Effector memory CD4-positive, alpha-beta T cell (primary cell): ENCODE data around the gene RAB40C.

Source experiments
- DNase-seq, 3 donors: peaks; one replicate each; pipeline ENCODE4 v3.0.0-alpha.2; 2020
- H3K27ac ChIP-seq: 2 replicates; pipeline ENCODE4 v1.7.0; 2013; ENCODE audit warnings: mild to moderate bottlenecking, low read length, moderate library complexity; ENCODE audit not compliant: insufficient read depth, poor library complexity, severe bottlenecking
- H3K27me3 ChIP-seq: replicated peaks from 2 replicates; pipeline ENCODE4 v1.7.0; 2013; ENCODE audit warnings: mild to moderate bottlenecking, low read length; ENCODE audit not compliant: insufficient read depth, control insufficient read depth, poor library complexity, severe bottlenecking
- H3K36me3 ChIP-seq: 2 replicates; pipeline ENCODE4 v1.7.0; 2013; ENCODE audit warnings: mild to moderate bottlenecking, low read length, moderate library complexity; ENCODE audit not compliant: control insufficient read depth, insufficient read depth
- H3K4me1 ChIP-seq: 2 replicates; pipeline ENCODE4 v1.7.0; 2013; ENCODE audit warnings: low read length, mild to moderate bottlenecking; ENCODE audit not compliant: control insufficient read depth, insufficient read depth, poor library complexity, severe bottlenecking
- H3K4me3 ChIP-seq: 2 replicates; pipeline ENCODE4 v1.7.0; 2013; ENCODE audit warnings: low read length, low read depth, mild to moderate bottlenecking; ENCODE audit not compliant: insufficient read depth, poor library complexity, severe bottlenecking
- H3K9me3 ChIP-seq: 2 replicates; pipeline ENCODE4 v1.7.0; 2013; ENCODE audit warnings: mild to moderate bottlenecking, low read length, moderate library complexity; ENCODE audit not compliant: control insufficient read depth

RAB40C gene

GRCh38 chr16:658679-659571 lies 69.1 kb downstream of the RAB40C start:
- Histone ChIP-seq H3K9me3 (no peaks in the 10 kb centered on the region), H3K27ac (no peak overlapping the region), H3K36me3 (no peaks in the 10 kb centered on the region), H3K4me1 (no peaks in the 10 kb centered on the region), H3K4me3 (no peak overlapping the region), H3K27me3 (no peaks in the 10 kb centered on the region)
- no peak for DNase-seq

DNA sequence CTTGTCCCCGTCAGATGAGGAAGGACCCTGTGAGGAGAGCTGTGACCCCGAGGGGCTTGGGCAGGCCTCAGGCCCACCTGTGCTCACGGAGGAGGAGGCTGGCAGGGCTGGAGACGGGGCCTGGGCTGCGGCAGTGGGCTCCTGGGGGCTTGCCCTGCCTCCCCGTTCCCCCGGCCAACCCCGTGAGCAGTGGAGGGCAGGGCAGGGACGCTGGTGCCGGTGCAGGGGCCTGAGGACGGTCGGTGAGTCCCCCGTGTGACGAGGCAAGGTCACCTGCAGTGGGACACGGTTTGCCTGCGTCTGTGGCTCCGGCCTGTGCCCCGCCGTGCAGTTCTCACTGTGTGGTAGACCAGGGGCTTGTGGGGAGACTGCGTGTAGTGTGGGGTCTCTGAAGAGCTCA lies 69.8 kb downstream of the RAB40C start:
- no peak for DNase-seq
- Histone ChIP-seq H3K4me3 (no peak overlapping the region), H3K27ac (no peak overlapping the region), H3K4me1 (no peaks in the 10 kb centered on the region), H3K36me3 (no peaks in the 10 kb centered on the region), H3K27me3 (no peaks in the 10 kb centered on the region), H3K9me3 (no peaks in the 10 kb centered on the region)

DNA sequence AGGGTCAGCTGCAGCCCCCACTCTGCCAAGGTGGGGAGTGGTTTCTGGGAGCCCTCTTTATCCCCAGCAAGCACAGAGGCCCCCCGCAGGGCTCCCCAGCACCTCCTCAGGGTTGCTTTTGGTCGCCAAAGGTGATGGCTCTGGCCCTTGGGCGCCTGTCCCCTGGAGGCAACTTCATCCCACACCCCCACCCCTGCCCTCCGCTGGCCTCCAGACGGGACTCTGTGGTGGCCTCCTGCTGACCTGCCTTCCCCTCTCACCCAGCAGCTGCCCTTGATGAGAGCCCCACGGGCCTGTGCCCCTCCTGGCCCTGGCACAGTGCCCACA lies 70.2 kb downstream of the RAB40C start:
- Histone ChIP-seq H3K4me3 (no peak overlapping the region), H3K27ac (no peak overlapping the region), H3K36me3 (no peaks in the 10 kb centered on the region), H3K4me1 (no peaks in the 10 kb centered on the region), H3K27me3 (no peaks in the 10 kb centered on the region), H3K9me3 (no peaks in the 10 kb centered on the region)
- DNase-seq: no peak

DNA sequence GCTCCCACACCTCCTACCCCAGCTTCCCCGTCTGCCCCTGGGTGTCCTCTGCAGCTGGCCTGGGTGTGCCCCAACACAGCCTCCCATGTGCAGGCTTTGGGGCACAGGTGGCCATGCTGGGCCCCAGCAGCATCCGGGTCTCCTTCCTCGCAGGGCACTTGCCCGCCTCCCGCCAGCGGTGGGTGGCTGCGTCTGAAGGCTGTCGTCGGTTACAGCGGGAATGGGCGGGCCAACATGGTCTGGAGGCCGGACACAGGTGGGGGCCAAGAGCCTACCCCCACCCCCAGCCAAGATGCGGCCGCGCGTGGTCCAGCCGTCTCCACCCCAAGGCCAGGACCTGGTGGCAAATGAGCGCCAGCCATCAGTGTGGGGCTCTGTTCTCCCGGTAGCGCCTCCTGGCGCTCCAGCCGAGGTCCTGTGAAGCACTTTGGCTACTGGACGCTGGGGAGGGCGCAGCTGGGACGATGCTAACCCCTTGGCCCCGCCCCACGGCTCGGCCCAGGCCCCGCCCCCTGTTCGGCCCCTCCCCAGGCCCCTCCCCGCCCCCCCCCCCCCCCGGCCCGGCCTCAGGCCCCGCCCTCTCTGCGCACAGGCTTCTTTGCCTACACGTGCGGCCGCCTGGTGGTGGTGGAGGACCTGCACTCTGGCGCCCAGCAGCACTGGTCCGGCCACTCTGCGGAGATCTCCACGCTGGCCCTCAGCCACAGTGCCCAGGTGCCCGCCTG lies 70.8 kb downstream of the RAB40C start:
- no peaks in the 10 kb centered on the region for H3K9me3 ChIP-seq
- no peaks in the 10 kb centered on the region for H3K36me3 ChIP-seq
- no peak overlapping the region for H3K4me3 ChIP-seq
- peak; percentile 44 to 64 (median 56) for DNase-seq
- H3K4me1 ChIP-seq: no peaks in the 10 kb centered on the region
- no peaks in the 10 kb centered on the region for H3K27me3 ChIP-seq
- H3K27ac ChIP-seq: no peak overlapping the region

DNA sequence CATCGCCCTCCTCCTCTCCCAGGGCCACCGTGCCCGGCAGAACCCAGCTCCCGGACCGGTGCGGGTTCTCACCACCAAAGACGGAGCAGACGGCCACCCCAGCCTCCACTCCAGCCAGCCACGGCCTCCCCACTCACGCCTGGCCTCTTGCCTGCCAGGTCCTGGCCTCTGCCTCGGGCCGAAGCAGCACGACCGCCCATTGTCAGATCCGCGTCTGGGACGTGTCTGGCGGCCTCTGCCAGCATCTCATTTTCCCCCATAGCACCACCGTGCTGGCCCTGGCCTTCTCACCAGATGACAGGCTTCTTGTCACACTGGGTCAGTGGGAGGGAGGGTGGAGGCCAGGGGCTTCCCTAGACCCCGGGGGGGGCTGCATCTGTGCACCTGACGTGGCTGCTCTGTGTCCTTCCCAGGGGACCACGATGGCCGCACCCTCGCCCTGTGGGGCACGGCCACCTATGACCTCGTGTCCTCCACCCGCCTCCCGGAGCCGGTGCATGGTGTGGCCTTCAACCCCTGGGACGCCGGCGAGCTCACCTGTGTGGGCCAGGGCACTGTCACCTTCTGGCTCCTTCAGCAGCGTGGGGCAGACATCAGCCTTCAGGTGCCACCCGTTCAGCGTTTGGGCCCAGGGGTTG lies 71.4 kb downstream of the RAB40C start:
- H3K27me3 ChIP-seq: no peaks in the 10 kb centered on the region
- no peak for DNase-seq
- no peak overlapping the region for H3K4me3 ChIP-seq
- H3K4me1 ChIP-seq: no peaks in the 10 kb centered on the region
- no peaks in the 10 kb centered on the region for H3K36me3 ChIP-seq
- no peak overlapping the region for H3K27ac ChIP-seq
- no peaks in the 10 kb centered on the region for H3K9me3 ChIP-seq

DNA sequence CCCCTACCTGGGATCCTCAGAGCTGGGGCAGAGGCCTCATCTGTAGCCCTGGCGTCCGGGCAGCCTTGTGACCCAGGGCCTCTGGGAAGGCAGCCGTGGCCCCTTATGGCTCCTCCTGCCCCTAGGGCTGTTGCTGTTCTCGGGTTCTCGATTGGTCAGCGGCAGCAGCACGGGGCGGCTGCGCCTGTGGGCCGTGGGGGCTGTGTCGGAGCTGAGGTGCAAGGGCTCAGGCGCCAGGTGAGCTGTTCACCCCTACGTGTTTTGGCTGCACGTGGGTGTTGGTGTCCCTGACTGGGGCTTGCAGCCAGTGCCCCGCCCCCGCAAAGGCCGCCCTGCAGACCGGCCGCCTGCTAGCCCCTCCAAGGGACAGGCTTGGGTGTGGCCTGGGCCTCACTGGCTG lies 72.2 kb downstream of the RAB40C start:
- no peak overlapping the region for H3K27ac ChIP-seq
- peaks cover 4% of the 10 kb centered on the region for H3K4me1 ChIP-seq
- no peaks in the 10 kb centered on the region for H3K9me3 ChIP-seq
- no peaks in the 10 kb centered on the region for H3K27me3 ChIP-seq
- no peak for DNase-seq
- no peaks in the 10 kb centered on the region for H3K36me3 ChIP-seq
- no peak overlapping the region for H3K4me3 ChIP-seq

DNA sequence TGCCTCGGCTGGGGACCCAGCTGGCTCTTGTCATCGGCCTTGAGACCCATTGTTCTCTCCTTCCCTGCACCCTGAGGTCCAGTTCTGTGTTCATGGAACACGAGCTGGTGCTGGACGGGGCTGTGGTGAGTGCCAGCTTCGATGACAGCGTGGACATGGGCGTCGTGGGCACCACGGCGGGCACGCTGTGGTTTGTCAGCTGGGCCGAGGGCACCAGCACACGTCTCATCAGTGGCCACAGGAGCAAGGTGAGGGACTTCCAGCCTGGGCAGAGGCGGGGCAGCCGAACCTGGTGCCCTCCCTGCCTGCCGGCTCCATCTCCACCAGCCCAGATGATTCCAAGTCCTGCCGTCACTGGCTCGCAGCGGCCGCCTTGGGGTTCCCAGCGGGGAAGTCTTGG lies 72.7 kb downstream of the RAB40C start:
- peaks cover 9% of the 10 kb centered on the region for H3K4me1 ChIP-seq
- no peak overlapping the region for H3K4me3 ChIP-seq
- H3K27ac ChIP-seq: no peak overlapping the region

DNA sequence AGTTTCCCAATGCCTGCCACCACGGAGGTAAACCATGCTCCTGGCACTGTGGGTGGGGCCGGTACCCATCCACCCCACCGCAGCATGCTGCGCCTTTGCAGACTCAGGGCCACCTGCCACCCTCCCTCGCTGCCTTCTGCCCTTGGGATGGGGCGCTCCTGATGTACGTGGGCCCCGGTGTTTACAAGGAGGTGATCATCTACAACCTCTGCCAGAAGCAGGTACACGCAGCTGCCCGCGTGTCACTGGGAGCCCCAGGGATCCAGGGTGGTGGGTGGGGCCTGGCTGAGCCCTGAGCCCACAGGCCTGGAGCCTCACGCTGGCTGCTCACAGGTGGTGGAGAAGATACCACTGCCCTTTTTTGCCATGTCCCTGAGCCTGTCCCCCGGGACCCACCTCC lies 76.7 kb downstream of the RAB40C start:
- Histone ChIP-seq H3K27ac (no peak overlapping the region), H3K4me3 (no peak overlapping the region), H3K4me1 (peaks cover 19% of the 10 kb centered on the region), H3K9me3 (no peaks in the 10 kb centered on the region), H3K36me3 (peaks cover 25% of the 10 kb centered on the region), H3K27me3 (no peaks in the 10 kb centered on the region)
- no peak for DNase-seq

More for the DNA sequence above, 72.7 kb downstream of the RAB40C start:
- Histone ChIP-seq H3K27me3 (no peaks in the 10 kb centered on the region), H3K36me3 (no peaks in the 10 kb centered on the region), H3K9me3 (no peaks in the 10 kb centered on the region)
- no peak for DNase-seq

DNA sequence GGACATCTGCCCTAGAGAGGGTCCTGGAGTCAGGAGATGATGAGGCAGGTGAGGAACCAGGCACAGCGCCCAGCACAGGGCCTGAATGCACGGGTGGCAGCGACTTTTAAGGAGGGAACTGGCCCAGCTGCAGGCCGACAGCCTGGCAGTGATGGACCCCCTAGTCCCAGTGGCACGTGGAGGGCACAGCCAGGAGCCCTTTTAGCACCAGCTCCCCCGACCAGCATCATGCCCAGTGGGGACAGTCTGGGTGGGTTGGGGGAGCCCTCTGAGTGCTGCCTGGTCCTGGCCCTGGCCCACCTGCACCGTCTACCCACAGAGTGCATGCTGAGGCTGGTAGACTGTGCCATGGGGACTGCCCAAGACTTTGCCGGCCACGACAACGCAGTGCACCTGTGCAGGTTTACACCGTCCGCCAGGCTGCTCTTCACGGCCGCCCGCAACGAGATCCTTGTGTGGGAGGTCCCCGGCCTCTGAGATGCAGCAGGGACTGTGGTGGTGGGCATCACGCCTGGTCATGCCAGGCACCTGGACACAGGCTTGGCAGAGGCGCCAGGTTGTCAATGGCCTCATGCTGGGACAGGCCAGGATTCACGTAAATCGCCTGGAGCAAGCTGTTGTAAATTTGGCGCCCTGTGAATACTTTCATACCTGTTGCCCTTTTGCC lies 77.4 kb downstream of the RAB40C start:
- Histone ChIP-seq H3K9me3 (no peaks in the 10 kb centered on the region), H3K27me3 (no peaks in the 10 kb centered on the region), H3K27ac (peak overlapping the region; percentile 78), H3K4me3 (peak overlapping the region; percentile 80), H3K4me1 (peaks cover 19% of the 10 kb centered on the region), H3K36me3 (peaks cover 32% of the 10 kb centered on the region)
- DNase-seq: no peak
